GM18873 (cell line): Measurements from ENCODE around the gene MRPL21.
"Not testable (repeated sequence)": the region's sequence is repeated elsewhere in the genome, so short reads cannot be mapped to it uniquely, and the experiment has no call there.

Experiments
- ATAC-seq: cut with Tn5 transposase; IDR thresholded peaks from one replicate; pipeline ENCODE4 v1.9.1; 2021; ENCODE audit warnings: mild to moderate bottlenecking, moderate library complexity, moderate number of reproducible peaks; ENCODE audit not compliant: unreplicated experiment, low FRiP score

The MRPL21 gene

GRCh38 chr11:68914761-68915160, 11.1 kb upstream of the MRPL21 start:
- ATAC-seq = no peak

- ATAC-seq = no peak
Observed at GRCh38 chr11:68913188-68913587, 9.6 kb upstream of the MRPL21 start.

- ATAC-seq = no peak
Observed at GRCh38 chr11:68912254-68912653, 8.6 kb upstream of the MRPL21 start.

- ATAC-seq = no peak
Observed at GRCh38 chr11:68911731-68912130, 8.1 kb upstream of the MRPL21 start.

- ATAC-seq = no peak
Observed at GRCh38 chr11:68910965-68911364, 7.3 kb upstream of the MRPL21 start.

GRCh38 chr11:68908273-68908672, 4.6 kb upstream of the MRPL21 start:
- no peak for ATAC-seq

DNA sequence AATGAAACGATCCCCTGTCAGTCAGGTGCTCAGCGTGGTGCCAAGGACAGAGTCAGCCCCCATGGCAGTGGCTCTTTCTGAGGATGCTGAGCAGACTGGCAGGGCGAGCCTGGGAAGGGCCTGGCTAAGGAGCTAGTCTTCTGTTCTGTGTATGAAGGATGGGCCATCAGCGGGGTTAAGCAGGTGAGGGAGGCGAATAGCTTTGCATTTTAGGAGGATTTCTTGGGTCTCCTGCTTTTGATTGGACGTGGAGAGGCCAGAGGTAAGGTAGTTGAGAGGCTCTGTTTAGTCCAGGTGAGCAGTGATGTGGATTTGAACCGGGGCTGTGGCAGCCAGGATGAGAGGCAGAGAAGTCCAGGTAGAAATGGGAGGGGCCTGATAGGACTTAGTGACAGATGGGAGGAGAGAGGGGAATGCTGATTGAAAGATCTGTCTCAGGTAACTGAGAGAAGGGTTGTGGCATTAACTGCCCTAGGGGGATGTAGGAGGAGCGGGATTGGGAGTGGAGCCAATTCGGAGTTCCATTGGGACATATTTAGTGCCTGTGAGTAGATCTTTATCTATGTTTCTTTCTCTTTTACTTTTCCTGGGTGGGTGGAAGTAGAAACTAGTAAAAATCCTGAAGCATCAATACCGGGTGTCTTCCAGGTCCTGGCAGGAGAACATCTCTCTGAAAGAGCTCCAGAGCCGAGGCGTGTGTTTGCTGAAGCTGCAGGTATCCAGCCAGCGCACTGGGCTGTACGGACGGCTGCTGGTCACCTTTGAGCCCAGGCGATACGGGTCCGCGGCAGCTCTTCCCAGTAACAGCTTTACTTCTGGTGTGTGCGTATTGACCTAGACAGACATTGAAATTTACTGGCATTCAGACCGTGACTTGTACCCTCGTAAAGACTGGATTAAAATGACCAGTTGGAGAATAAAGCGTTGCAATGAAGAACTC, 2.1 kb upstream of the MRPL21 start:
- ATAC-seq = no peak

DNA sequence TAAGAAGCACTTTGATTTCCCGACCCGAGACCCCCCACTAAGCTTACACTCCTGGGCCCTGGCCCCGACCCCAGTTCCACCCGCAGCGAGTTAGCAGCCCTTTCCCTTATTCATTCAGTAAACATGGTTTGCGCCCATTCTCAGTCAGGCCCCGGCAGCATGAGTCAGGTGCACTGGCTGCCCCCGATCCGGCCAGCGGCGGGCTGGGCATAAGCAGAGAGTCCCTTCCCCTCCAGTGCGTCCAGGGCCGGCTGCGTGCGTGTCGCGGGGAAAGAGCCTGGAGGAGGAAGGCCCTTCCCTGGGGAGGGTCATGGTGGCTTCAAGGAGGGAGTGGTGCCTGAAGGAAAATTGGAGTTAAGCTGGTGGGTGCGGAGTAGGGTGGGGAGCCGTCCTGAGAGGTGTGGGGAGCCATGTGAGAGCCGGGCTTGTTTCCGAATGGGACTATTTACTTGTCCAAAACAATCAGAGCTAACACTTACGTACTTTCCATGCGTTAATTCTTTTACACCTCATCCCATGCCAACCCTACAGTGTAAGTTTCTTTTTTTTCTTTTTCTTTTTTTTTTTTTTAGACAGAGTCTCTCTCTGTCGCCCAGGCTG, 716 bp upstream of the MRPL21 start:
- ATAC-seq = no peak

GRCh38 chr11:68900835-68901381, 2.7 kb downstream of the MRPL21 start:
- ATAC-seq = no peak

DNA sequence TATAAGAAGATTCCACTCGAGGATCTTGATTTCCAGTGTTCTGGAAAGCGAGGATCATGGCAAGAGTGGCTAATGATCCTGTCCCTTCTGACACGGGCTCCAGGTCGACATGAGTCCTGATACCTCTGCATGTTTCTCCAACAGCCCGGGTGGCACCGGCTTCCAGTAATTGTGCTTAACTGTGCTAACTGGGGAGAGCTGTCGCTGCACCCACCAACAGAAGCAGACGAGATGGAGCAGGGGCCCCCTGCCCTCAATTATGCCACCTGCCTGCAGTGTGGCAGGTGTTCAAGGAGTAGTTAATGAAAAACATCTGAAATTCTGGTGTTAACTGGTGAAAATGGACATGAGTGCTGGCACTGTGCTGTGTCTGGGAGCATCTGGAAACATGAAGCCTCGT, 6.2 kb downstream of the MRPL21 start:
- no peak for ATAC-seq

DNA sequence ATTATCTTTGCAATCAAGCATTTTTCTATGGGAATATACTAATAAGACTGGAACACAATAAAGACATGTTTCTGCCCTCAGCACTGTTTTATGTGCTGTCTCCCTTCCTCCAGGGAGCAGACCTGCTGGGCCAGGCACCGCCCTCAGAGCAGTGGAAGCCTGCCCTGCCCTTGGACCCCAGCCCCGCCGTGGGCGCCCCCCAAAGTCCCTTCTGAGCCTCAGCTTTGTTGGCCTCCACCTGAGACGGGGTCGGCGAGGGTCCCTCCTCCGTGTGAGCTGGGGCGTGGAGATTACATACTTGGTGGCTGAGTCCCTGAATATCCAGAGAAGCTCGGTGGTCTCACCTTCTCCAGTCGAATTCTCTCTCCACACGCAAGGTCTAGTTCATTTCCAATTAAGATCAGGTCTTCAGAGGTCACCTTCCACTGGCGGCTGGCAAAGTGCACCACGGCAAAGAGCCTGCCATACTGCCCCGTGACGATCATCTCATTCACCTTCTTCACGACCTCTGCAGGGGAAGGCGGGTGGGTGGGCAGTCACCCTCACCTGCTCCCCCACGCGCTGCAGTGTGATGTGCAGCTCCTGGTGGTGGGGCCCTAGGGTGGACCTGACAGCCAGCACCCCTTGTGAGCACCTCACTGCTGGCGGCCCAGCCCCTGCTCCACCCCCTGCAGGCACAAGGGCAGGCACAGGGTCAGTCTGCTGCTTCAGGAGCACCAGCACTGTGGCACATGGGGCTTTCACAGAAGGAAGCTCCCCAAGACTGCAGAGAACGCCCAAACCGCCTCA, 7.3 kb downstream of the MRPL21 start:
- ATAC-seq = no peak

GRCh38 chr11:68893282-68893681, 10.3 kb downstream of the MRPL21 start:
- ATAC-seq = no peak

- ATAC-seq = no peak
Observed at GRCh38 chr11:68892576-68892975, 11.1 kb downstream of the MRPL21 start.

GRCh38 chr11:68891351-68891948, 12.2 kb downstream of the MRPL21 start:
- no peak for ATAC-seq

DNA sequence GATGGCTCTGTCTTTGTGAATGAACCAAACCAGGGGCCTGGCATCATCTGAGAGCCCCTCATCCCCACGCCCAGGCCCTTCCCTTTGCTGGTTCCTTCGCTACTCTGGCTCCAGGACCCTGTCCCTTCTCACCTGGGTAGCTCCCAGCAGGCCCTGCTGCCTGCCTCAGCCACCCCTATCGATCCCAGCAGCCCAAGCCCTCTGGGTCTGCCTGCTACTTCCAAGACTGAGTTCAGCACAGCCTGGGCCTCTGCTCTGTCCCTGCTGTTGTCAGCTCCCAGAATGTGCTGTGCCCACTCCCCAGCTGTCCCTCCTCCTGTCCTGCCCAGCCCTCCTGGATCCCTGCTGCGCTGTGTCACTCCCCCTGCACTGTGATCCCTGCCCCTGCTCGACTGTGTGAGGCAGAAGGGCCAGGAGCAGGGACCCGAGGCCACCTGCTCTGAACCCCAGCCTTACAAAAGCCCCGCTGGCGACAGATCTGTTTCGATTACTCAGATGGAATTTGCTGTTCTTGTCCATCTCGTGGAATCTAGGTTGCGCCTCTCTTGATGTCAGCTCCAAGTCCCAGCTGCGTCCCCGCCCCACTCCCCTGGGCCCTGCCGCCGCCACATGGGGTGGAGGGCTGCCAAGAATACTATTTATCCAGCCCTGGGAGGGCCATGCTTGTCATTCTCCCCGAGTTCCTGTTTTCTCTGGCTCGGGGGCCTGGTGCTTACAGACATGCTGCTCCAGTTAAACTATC, 13.0 kb downstream of the MRPL21 start:
- ATAC-seq = no peak

- no peak for ATAC-seq
Observed at GRCh38 chr11:68889948-68890446, 13.6 kb downstream of the MRPL21 start.

- ATAC-seq = not testable (repeated sequence)
Observed at GRCh38 chr11:68884827-68885226, 18.8 kb downstream of the MRPL21 start.

GRCh38 chr11:68882391-68882790, 21.2 kb downstream of the MRPL21 start:
- ATAC-seq = no peak

DNA sequence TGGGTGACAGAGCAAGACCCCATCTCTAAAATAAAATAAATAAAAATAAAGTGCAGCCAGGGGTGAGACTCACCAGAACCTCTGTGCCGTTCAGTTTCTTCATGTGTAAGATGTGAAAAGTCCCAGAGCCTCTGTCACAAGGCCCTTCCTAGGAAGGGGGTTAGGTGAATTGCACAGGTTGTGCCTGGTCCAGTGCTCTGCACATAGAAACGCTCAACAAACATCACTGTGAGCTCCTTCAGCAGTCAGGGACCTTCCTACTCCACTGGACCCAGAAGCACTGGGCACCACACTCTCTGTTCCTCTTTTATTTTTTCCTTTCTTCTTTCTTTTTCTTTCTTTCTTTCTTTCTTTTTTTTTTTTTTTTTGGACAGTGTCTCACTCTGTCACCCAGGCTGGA, 22.3 kb downstream of the MRPL21 start:
- no peak for ATAC-seq

DNA sequence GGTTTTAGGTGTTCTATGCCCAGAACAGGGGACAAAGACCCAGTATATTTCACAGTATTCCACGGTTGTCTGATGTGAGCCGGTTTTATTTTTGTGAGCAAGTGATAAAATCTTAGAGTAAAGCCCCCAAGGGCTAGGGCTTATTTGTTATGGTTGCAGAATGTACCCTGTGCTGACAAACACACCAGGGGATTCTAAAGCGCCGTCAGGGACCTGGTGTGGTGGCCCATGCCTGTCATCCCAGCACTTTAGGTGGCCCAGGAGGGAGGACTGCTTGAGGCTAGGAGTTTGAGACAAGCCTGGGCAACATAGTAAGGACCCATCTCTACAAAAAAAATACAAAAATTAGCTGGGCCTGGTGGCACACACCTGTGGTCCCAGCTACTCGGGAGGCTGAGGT, 22.8 kb downstream of the MRPL21 start:
- ATAC-seq = no peak
